B cell (primary cell): ENCODE measurements around the gene RIPPLY1. TPM values are rescaled to one million over a fixed set of nuclear protein-coding genes. Genes with fewer than 3 reads are reported as not detected.

Experiments
- ATAC-seq: fragments of 200-7000 bp; cut with Tn5 transposase; one replicate; pipeline ENCODE4 v1.10.0; 2021; ENCODE audit warnings: low read depth, mild to moderate bottlenecking, moderate number of reproducible peaks, moderate library complexity
- CTCF ChIA-PET: fragments of 350-600 bp; sonication (Branson Sonifier 250); formaldehyde crosslinking; loops from one replicate; lab custom pipeline; 2021; ENCODE audit warnings: antibody characterized with exemption, inconsistent platforms; lab: Charles Lee
- POLR2A ChIA-PET: fragments of 350-600 bp; sonication (Branson Sonifier 250); formaldehyde crosslinking; loops from one replicate; lab custom pipeline; 2021; ENCODE audit warnings: antibody characterized with exemption; lab: Charles Lee
- DNase-seq: peaks from one replicate; pipeline ENCODE4 v3.0.0; 2013
- H2AFZ ChIP-seq: 2 replicates; pipeline ENCODE4 v1.6.1; 2012; ENCODE audit warnings: mild to moderate bottlenecking, low read depth, low read length; ENCODE audit not compliant: insufficient read depth, poor library complexity, severe bottlenecking
- H3K27ac ChIP-seq, 2 donors: 1 replicate in 1 of 2; 2 replicates in 1 of 2; pipeline ENCODE4 v1.5.1; 2012 to 2013; ENCODE audit warnings: low read length in 2 of 2, mild to moderate bottlenecking in 2 of 2, moderate library complexity in 1 of 2
- H3K27me3 ChIP-seq, 4 experiments: fragments of 200-600 bp in 1 of 4; sonication (generic) in 1 of 4; replicated peaks in 1 of 4; 1 replicate in 2 of 4; 2 replicates in 2 of 4; pipeline versions ENCODE4 v1.6.1 to v1.7.0; 2013 to 2016; ENCODE audit warnings: low read length in 3 of 4, mild to moderate bottlenecking in 2 of 4, mixed read lengths in 1 of 4, moderate library complexity in 1 of 4; ENCODE audit not compliant: insufficient read depth in 4 of 4, control insufficient read depth in 3 of 4; ENCODE audit errors: control extremely low read depth in 1 of 4
- H3K36me3 ChIP-seq, 2 experiments: replicated peaks in 1 of 2; 1 replicate in 1 of 2; 2 replicates in 1 of 2; pipeline versions ENCODE4 v1.6.1 to v1.7.1; 2013; ENCODE audit warnings: low read length in 1 of 2; ENCODE audit not compliant: insufficient read depth in 2 of 2, control insufficient read depth in 1 of 2; ENCODE audit errors: control extremely low read depth in 1 of 2, extremely low read depth in 1 of 2
- H3K4me1 ChIP-seq, 2 donors: fragments of 200-600 bp in 1 of 2; sonication (generic) in 1 of 2; 1 replicate in 1 of 2; 2 replicates in 1 of 2; pipeline versions ENCODE4 v1.5.1 to v1.6.1; 2013 to 2017; ENCODE audit warnings: low read length in 2 of 2; ENCODE audit not compliant: control insufficient read depth in 2 of 2, insufficient read depth in 2 of 2
- H3K4me2 ChIP-seq: replicated peaks from 2 replicates; pipeline ENCODE3; 2012; ENCODE audit warnings: mild to moderate bottlenecking, low read depth, low read length; ENCODE audit not compliant: poor library complexity, severe bottlenecking
- H3K4me3 ChIP-seq, 5 experiments: fragments of 200-600 bp in 1 of 5; sonication (generic) in 1 of 5; 1 replicate in 3 of 5; 2 replicates in 2 of 5; pipeline versions ENCODE4 v1.5.1 to v1.7.0; 2011 to 2016; ENCODE audit warnings: low read length in 4 of 5, mild to moderate bottlenecking in 4 of 5, low read depth in 2 of 5, control low read depth in 1 of 5, moderate library complexity in 1 of 5; ENCODE audit not compliant: insufficient read depth in 1 of 5; ENCODE audit errors: control extremely low read depth in 1 of 5, extremely low read depth in 1 of 5
- H3K79me2 ChIP-seq: fragments of 200-600 bp; sonication (generic); one replicate; pipeline ENCODE4 v1.6.0; 2016; ENCODE audit warnings: low read length; ENCODE audit not compliant: control insufficient read depth, insufficient read depth
- H3K9ac ChIP-seq: fragments of 200-600 bp; sonication (generic); 2 replicates; pipeline ENCODE4 v1.6.1; 2017; ENCODE audit warnings: mild to moderate bottlenecking, low read length, moderate library complexity
- H3K9me3 ChIP-seq, 3 donors: one replicate each; pipeline versions ENCODE4 v1.6.1 to v1.7.1; 2013; ENCODE audit warnings: low read length in 2 of 3; ENCODE audit not compliant: control insufficient read depth in 2 of 3, insufficient read depth in 1 of 3; ENCODE audit errors: control extremely low read depth in 1 of 3
- H4K20me1 ChIP-seq: 2 replicates; pipeline ENCODE4 v1.6.0; 2012; ENCODE audit warnings: mild to moderate bottlenecking, low read length; ENCODE audit not compliant: insufficient read depth, control insufficient read depth, poor library complexity, severe bottlenecking
- H3K27ac Mint-ChIP-seq: one replicate; pipeline ENCODE4 v1.8.0; 2021; ENCODE audit warnings: mixed read lengths
- H3K27me3 Mint-ChIP-seq: one replicate; pipeline ENCODE4 v1.8.0; 2021; ENCODE audit warnings: mixed read lengths
- H3K4me1 Mint-ChIP-seq: one replicate; pipeline ENCODE4 v1.8.0; 2021; ENCODE audit warnings: mixed read lengths
- H3K4me3 Mint-ChIP-seq: one replicate; pipeline ENCODE4 v1.8.0; 2021; ENCODE audit warnings: mixed read lengths
- H3K9me3 Mint-ChIP-seq: one replicate; pipeline ENCODE4 v1.8.0; 2022; ENCODE audit warnings: mixed read lengths; ENCODE audit not compliant: insufficient read depth
- EZH2 ChIP-seq: IDR thresholded peaks from 2 replicates; pipeline ENCODE4 v1.6.1; 2012; ENCODE audit warnings: borderline replicate concordance, low read depth, mild to moderate bottlenecking, moderate library complexity, low read length; ENCODE audit not compliant: insufficient read depth, poor library complexity, severe bottlenecking
- WGBS: methylation state at CpG from one replicate; pipeline ENCODE4 v1.1.5; 2013; ENCODE audit warnings: missing lambda C conversion rate; ENCODE audit not compliant: insufficient coverage; 5-methylcytosine and 5-hydroxymethylcytosine counted together
- intact Hi-C: fragments of 100-400 bp; cut with micrococcal nuclease; formaldehyde crosslinking; loops from one replicate; pipeline ENCODE4 v1.10.0; 2022
- polyA plus RNA-seq: library from polyadenylated mRNA; depleted of rRNA; stranded (reverse); fragments of >200 nt; gene quantifications from 2 replicates; pipeline ENCODE4 v1.2.3, GENCODE V29; 2012
- total RNA-seq, 2 donors: library from RNA; stranded (reverse); fragments of 120-200 nt in 1 of 2; gene quantifications; 1 replicate in 1 of 2; 2 replicates in 1 of 2; pipeline versions ENCODE4 v1.2.3 to v1.2.4, GENCODE V29; 2013 to 2022
- TF ChIP-seq, protein P1 (sequence below): fragments of 200-600 bp; IDR thresholded peaks from one replicate; pipeline ENCODE4 v1.8.0; 2022; ENCODE audit warnings: antibody characterized with exemption, mild to moderate bottlenecking

RIPPLY1 gene
- total and polyA plus RNA-seq, 2 donors (not counting 1 experiment from before 2014, with no cell fraction given), result not detected

DNA sequence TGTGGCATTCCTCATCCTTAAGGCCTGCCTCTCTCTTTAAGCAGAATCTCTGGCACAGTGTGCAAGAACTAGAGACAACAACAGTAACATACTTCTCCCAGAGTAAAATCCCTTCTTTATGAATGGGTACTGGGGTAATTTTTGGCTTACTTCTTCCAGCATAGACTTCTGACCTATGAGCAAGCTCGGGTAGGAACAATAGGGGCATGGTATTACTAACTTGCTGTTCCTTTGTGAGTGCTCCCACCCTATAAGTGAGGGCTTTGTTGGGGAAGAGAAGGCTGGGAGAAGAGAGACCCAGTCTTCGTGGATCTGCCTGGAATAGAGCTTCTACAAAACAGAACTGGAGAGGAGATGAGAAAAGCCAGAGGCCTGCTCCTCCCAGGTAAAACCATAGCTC is 47.2 kb upstream of the RIPPLY1 start:
- H3K27ac ChIP-seq, result no peak overlapping the region
- DNase-seq (no peak), ATAC-seq (no peak)
- CTCF ChIA-PET, result no interaction called here
- no CpG with 5 or more reads among the region's 2 CpGs for WGBS
- Mint-ChIP-seq H3K4me3 (no peak overlapping the region), H3K27ac (no peak overlapping the region), H3K9me3 (no peaks in the 10 kb centered on the region), H3K4me1 (peaks cover 2% of the 10 kb centered on the region), H3K27me3 (no peaks in the 10 kb centered on the region)
- TF ChIP-seq, protein P1, sequence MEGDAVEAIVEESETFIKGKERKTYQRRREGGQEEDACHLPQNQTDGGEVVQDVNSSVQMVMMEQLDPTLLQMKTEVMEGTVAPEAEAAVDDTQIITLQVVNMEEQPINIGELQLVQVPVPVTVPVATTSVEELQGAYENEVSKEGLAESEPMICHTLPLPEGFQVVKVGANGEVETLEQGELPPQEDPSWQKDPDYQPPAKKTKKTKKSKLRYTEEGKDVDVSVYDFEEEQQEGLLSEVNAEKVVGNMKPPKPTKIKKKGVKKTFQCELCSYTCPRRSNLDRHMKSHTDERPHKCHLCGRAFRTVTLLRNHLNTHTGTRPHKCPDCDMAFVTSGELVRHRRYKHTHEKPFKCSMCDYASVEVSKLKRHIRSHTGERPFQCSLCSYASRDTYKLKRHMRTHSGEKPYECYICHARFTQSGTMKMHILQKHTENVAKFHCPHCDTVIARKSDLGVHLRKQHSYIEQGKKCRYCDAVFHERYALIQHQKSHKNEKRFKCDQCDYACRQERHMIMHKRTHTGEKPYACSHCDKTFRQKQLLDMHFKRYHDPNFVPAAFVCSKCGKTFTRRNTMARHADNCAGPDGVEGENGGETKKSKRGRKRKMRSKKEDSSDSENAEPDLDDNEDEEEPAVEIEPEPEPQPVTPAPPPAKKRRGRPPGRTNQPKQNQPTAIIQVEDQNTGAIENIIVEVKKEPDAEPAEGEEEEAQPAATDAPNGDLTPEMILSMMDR, result no peak
- TF ChIP-seq EZH2, result no peak
- H2AFZ ChIP-seq, result no peak overlapping the region
- H3K9ac ChIP-seq, result no peak overlapping the region
- POLR2A ChIA-PET, result no interaction called here
- H3K36me3 ChIP-seq, result no peaks in the 10 kb centered on the region
- no peak overlapping the region for H3K4me3 ChIP-seq
- H3K4me1 ChIP-seq, result no peaks in the 10 kb centered on the region
- no peaks in the 10 kb centered on the region for H4K20me1 ChIP-seq
- H3K9me3 ChIP-seq, result no peaks in the 10 kb centered on the region
- H3K4me2 ChIP-seq, result no peak overlapping the region
- intact Hi-C loops, result no loop called here
- H3K27me3 ChIP-seq, result no peaks in the 10 kb centered on the region
- no peaks in the 10 kb centered on the region for H3K79me2 ChIP-seq

DNA sequence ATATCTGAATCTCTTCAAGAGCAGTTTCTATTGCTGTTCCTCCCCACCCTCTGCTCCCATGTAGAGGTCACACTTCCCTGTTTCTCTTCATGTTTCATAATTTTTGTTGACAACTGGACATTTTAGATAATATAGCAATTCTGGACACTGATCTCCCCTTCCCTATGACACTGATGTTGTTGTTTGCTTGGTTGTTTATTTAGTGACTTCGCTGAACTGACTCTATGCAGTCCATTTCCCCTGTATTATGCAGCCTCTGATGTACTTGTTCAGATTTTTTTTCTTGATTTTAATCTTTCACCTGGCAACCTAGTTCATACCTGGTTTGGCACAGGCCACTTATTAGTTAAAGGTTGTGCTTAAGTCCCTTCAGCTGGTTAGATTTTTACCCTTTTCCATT is 46.2 kb upstream of the RIPPLY1 start:
- Mint-ChIP-seq H3K27ac (no peak overlapping the region), H3K27me3 (no peaks in the 10 kb centered on the region)
- DNase-seq, result no peak

More for the DNA sequence above, 46.2 kb upstream of the RIPPLY1 start:
- no peaks in the 10 kb centered on the region for H3K27me3 ChIP-seq
- no peaks in the 10 kb centered on the region for H3K79me2 ChIP-seq
- CTCF ChIA-PET, result no interaction called here
- Mint-ChIP-seq H3K4me1 (peaks cover 2% of the 10 kb centered on the region), H3K9me3 (no peaks in the 10 kb centered on the region), H3K4me3 (no peak overlapping the region)
- no peak for ATAC-seq
- H3K27ac ChIP-seq, result no peak overlapping the region
- WGBS, result no CpG with 5 or more reads among the region's 1 CpG
- H3K4me3 ChIP-seq, result no peak overlapping the region
- intact Hi-C loops, result no loop called here
- H3K9ac ChIP-seq, result no peak overlapping the region
- no peaks in the 10 kb centered on the region for H3K4me1 ChIP-seq
- POLR2A ChIA-PET, result no interaction called here
- no peak overlapping the region for H3K4me2 ChIP-seq
- H3K36me3 ChIP-seq, result no peaks in the 10 kb centered on the region
- TF ChIP-seq, protein P1, result no peak
- TF ChIP-seq EZH2, result no peak
- H2AFZ ChIP-seq, result no peak overlapping the region
- H4K20me1 ChIP-seq, result no peaks in the 10 kb centered on the region
- no peaks in the 10 kb centered on the region for H3K9me3 ChIP-seq
